Thymus (tissue), 11 donors: Measurements from ENCODE around the gene ANKRD18A. TPM values are rescaled to one million over a fixed set of nuclear protein-coding genes. Genes with fewer than 3 reads are reported as not detected.
A peak's percentile ranks its signal among the peaks of the same experiment; 100 is the strongest.

Experiments
- DNase-seq, 9 donors: peaks; one replicate each; pipeline ENCODE4 v3.0.0-alpha.2; 2013; ENCODE audit warnings: low spot score in 9 of 9, low read depth in 6 of 9, missing footprints in 1 of 9
- H3K27ac ChIP-seq, 2 donors: one replicate each; pipeline ENCODE4 v1.5.1; 2013; ENCODE audit warnings: control low read depth in 1 of 2, low read depth in 1 of 2, low read length in 1 of 2, mild to moderate bottlenecking in 1 of 2, moderate library complexity in 1 of 2
- H3K27me3 ChIP-seq, 2 donors: one replicate each; pipeline ENCODE4 v1.5.1; 2013; ENCODE audit warnings: low read length in 1 of 2; ENCODE audit not compliant: control insufficient read depth in 2 of 2, insufficient read depth in 1 of 2
- H3K36me3 ChIP-seq, 2 donors: one replicate each; pipeline ENCODE4 v1.5.1; 2013; ENCODE audit warnings: low read length in 1 of 2, mild to moderate bottlenecking in 1 of 2, moderate library complexity in 1 of 2; ENCODE audit not compliant: control insufficient read depth in 2 of 2, insufficient read depth in 2 of 2
- H3K4me1 ChIP-seq, 2 donors: one replicate each; pipeline ENCODE4 v1.5.1; 2013; ENCODE audit warnings: low read length in 2 of 2; ENCODE audit not compliant: control insufficient read depth in 2 of 2, insufficient read depth in 2 of 2
- H3K4me3 ChIP-seq, 2 donors: one replicate each; pipeline ENCODE4 v1.5.1; 2013; ENCODE audit warnings: low read length in 2 of 2, control low read depth in 1 of 2, mild to moderate bottlenecking in 1 of 2
- H3K9me3 ChIP-seq, 2 donors: one replicate each; pipeline ENCODE4 v1.5.1; 2013; ENCODE audit warnings: low read length in 1 of 2, mild to moderate bottlenecking in 1 of 2; ENCODE audit not compliant: control insufficient read depth in 2 of 2, insufficient read depth in 1 of 2
- WGBS: extraction: QIAGEN DNeasy Blood & Tissue Kit; methylation state at CpG from one replicate; pipeline ENCODE4 v1.1.7; 2013; 5-methylcytosine and 5-hydroxymethylcytosine counted together
- polyA plus RNA-seq: library from polyadenylated mRNA; stranded (reverse); fragments of 200-250 nt; gene quantifications from one replicate; pipeline ENCODE4 v1.2.3, GENCODE V29; 2013
- total RNA-seq: library from RNA; stranded (reverse); fragments of 120-200 nt; gene quantifications from one replicate; pipeline ENCODE4 v1.2.4, GENCODE V29; 2013
- donor health status: healthy.

The ANKRD18A gene
- total and polyA plus RNA-seq, 2 donors = 2.8 to 9.2 TPM

DNA sequence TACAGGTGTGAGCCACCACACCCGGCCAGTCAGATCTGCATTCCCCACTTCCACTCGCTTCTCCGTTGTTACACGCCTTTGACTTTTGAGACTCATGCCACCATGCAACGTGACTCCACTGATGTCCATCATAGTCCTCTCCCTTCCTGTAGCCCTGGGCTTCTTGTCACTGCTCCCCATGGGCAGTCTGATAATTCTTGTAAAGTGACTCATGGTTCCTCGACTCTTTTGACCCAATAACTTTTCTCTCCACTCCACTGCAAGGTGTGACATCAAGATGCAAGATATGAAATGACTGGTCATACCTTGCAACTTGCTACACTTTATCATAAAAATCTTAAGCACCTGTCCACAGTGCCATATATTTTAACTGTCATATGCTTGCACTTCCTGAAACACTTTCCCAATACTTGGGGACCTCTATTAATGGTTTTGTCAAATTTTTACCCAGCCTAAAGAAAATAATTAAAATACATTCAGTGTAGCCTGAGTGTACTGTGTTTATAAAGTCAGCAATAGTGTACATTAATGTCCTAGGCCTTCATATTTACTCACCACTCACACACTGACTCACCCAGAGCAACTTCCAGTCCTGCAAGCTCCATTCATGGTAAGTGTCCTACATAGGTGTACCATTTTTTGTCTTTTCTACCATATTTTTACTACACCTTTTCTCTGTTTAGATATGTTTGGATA, 18.6 kb upstream of the ANKRD18A start:
- DNase-seq = no peak
- H3K27ac ChIP-seq = no peak overlapping the region
- no peaks in the 10 kb centered on the region for H3K9me3 ChIP-seq
- no peaks in the 10 kb centered on the region for H3K36me3 ChIP-seq
- no peak overlapping the region for H3K4me3 ChIP-seq
- 91% methylated on average over 6 of the region's 6 CpGs for WGBS
- no peaks in the 10 kb centered on the region for H3K27me3 ChIP-seq
- H3K4me1 ChIP-seq = no peaks in the 10 kb centered on the region

DNA sequence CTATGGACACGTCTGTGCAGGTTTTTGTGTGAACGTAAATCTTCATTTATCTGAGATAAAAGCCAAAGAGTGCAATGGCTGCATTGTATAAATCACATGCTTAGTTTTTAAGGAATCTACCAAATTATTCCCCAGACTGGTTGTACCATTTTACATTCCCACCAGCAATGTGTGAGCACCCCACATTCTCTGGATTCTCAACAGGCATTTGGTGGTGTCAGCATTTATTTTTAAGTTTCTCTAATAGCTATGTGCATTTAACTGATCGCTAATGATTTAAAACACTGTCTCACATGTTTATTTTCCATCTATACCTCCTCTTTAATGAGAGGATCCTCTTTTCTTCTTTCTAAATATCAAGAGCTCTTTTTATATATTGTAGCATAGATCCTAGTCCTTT, 13.9 kb upstream of the ANKRD18A start:
- Histone ChIP-seq H3K9me3 (no peaks in the 10 kb centered on the region), H3K36me3 (no peaks in the 10 kb centered on the region), H3K27ac (no peak overlapping the region), H3K4me3 (no peak overlapping the region), H3K4me1 (no peaks in the 10 kb centered on the region), H3K27me3 (no peaks in the 10 kb centered on the region)
- WGBS = 84% methylated on average over 3 of the region's 3 CpGs
- no peak for DNase-seq

GRCh38 chr9:38629511-38629910, 9.1 kb upstream of the ANKRD18A start:
- DNase-seq = no peak
- H3K4me3 ChIP-seq = no peak overlapping the region
- H3K4me1 ChIP-seq = no peaks in the 10 kb centered on the region
- no peaks in the 10 kb centered on the region for H3K9me3 ChIP-seq
- WGBS = 93% methylated on average over 4 of the region's 4 CpGs
- H3K36me3 ChIP-seq = no peaks in the 10 kb centered on the region
- H3K27me3 ChIP-seq = no peaks in the 10 kb centered on the region
- no peak overlapping the region for H3K27ac ChIP-seq

- H3K4me3 ChIP-seq = no peak overlapping the region
- peaks cover 0 to 2% of the 10 kb centered on the region in 2 donors for H3K4me1 ChIP-seq
- no peaks in the 10 kb centered on the region for H3K36me3 ChIP-seq
- peaks cover 19 to 23% of the 10 kb centered on the region in 2 donors for H3K27me3 ChIP-seq
- 55% methylated on average over 2 of the region's 2 CpGs for WGBS
- peaks cover 0 to 1% of the 10 kb centered on the region in 2 donors for H3K9me3 ChIP-seq
- H3K27ac ChIP-seq = no peak overlapping the region
- DNase-seq = no peak
These were observed 5.6 kb upstream of the ANKRD18A start for GRCh38 chr9:38626006-38626405.

DNA sequence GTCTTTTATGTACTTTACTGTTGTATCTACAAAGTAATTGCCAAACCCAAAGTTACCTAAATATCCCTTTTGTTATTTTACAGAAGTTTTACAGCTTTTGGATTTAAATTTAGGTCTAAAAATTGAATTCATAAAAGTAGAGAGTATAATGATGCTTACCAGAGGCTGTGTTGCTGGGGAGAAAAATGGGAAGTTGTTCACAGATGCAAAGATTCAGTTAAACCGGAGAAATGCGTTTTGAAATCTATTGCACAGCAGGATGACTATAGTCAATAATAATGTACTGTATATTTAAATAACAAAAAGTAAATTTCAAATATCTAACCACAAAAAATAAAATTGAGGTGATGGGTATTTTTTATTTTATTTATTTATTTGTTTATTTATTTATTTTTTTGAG, 2.6 kb upstream of the ANKRD18A start:
- no peak for DNase-seq
- H3K4me1 ChIP-seq = peaks cover 0 to 4% of the 10 kb centered on the region in 2 donors
- 13% methylated on average over 2 of the region's 2 CpGs for WGBS
- H3K36me3 ChIP-seq = no peaks in the 10 kb centered on the region
- no peak overlapping the region for H3K27ac ChIP-seq
- no peak overlapping the region for H3K4me3 ChIP-seq
- H3K27me3 ChIP-seq = peaks cover 31 to 45% of the 10 kb centered on the region in 2 donors
- peaks cover 0 to 1% of the 10 kb centered on the region in 2 donors for H3K9me3 ChIP-seq

GRCh38 chr9:38622288-38622674, 1.9 kb upstream of the ANKRD18A start:
- Histone ChIP-seq H3K27me3 (peaks cover 31 to 45% of the 10 kb centered on the region in 2 donors), H3K4me1 (peaks cover 0 to 4% of the 10 kb centered on the region in 2 donors), H3K4me3 (peak overlapping the region in 1 of 2 donors; percentile 8), H3K27ac (no peak overlapping the region), H3K9me3 (peaks cover 0 to 1% of the 10 kb centered on the region in 2 donors), H3K36me3 (no peaks in the 10 kb centered on the region)
- WGBS = 7% methylated on average over 30 of the region's 30 CpGs
- no peak for DNase-seq

DNA sequence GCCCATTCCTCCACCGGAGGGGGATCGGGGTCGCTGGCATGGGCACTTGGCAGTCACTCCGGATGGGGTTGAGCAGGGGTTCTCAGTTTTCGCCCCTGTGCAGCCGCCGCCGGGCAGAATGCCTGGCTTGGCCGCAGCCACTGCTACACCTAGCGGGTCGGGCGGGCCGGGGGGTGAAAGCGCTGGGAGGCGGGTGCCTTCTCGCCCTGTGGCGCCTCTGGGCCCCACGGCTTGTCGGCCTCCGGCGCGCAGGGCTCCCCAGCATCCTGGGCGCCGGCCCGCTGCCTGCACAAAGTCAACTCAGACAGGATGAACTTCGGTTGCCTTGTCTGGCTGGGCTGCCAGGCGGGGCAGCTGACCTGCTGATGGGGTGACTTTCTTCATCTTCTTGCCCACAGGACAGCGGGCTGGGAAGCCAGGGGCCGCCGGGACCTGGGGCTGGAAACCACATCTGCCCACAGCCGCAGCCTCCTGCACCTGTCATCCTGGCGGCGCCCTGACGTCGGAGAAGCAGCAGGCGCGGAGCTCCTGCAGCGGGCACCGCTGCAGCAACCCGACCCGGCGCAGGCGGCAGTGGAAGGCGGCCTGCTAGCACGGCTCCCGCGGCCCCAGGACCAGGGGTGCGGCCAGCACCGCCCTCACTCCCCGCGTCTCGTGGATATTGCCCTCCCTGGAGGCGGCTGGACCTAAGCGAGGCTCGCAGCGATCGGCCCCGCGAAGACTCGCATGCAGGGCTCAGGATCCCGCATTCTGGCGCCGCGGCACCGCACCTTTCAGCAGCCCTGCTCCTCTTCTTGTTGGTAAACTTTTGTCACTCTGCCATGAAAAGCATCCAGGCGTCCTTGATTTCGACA, 1.3 kb upstream of the ANKRD18A start:
- DNase-seq = peak in 2 of 9 donors; percentile 11 to 15
- Histone ChIP-seq H3K36me3 (no peaks in the 10 kb centered on the region), H3K4me3 (peak overlapping the region; percentile 5 to 8), H3K27me3 (peaks cover 31 to 49% of the 10 kb centered on the region in 2 donors), H3K9me3 (peaks cover 0 to 1% of the 10 kb centered on the region in 2 donors), H3K4me1 (peaks cover 0 to 4% of the 10 kb centered on the region in 2 donors), H3K27ac (peak overlapping the region in 1 of 2 donors; percentile 18)
- WGBS = 2% methylated on average over 67 of the region's 67 CpGs

DNA sequence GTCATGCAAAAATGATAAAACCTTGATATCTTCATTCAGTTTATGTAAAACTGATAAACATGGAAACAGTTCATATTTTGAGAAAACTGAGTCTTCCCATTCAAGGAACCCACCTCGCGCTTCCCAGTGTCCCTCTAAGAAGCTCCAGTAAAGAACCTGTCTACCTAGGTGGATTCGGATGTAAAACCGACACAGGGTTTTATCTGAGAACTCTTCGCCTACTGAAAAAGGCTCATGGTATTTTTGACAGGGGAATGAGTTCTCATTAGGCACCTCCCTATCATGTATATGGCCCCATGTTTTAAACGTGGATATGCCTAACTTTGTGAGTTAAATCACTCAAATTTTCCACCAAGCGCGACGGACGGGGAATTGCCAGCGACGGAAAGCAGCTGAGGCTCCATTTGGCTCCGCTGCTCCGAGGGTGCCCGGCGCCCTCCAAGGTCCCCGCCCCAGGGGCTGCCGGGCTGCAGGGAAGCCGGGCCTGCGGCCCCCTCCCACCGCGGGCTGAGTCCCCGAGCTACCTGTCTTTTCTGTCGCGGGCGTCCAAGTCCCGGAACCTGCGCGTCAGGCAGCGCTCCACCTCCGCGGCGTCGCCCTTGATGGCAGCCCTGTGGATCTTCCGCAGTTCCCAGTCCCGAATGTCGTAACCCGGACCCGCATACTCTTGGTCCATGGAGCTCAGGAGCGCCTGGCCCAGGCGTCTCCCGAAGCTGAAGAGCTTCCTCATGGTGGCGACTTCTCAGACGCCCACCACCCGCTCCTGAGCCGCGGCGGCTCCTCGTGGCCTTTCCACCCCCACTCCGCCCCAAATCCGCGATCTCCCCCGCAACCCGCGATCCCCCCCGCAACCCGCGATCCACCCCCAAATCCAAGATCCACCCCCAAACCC, 594 bp downstream of the ANKRD18A start:
- WGBS = 4% methylated on average over 58 of the region's 58 CpGs
- no peaks in the 10 kb centered on the region for H3K36me3 ChIP-seq
- H3K27ac ChIP-seq = no peak overlapping the region
- H3K9me3 ChIP-seq = peaks cover 0 to 1% of the 10 kb centered on the region in 2 donors
- H3K27me3 ChIP-seq = peaks cover 31 to 49% of the 10 kb centered on the region in 2 donors
- peaks cover 0 to 4% of the 10 kb centered on the region in 2 donors for H3K4me1 ChIP-seq
- DNase-seq = no peak
- peak overlapping the region; percentile 34 to 45 for H3K4me3 ChIP-seq
